22Rv1 (cell line): Measurements from ENCODE around the gene ZFHX3.

ENCODE experiments used
- ZFX ChIP-seq: fragments of 450-650 bp; IDR thresholded peaks from 2 replicates; pipeline ENCODE4 v1.6.1; 2017; ENCODE audit warnings: antibody characterized with exemption, borderline replicate concordance
- TF ChIP-seq, protein P1 (sequence below): fragments of 450-650 bp; IDR thresholded peaks from 2 replicates; pipeline ENCODE4 v1.5.1; 2017; ENCODE audit warnings: mild to moderate bottlenecking

GRCh38 chr16:72824027-72824426 is 223.9 kb downstream of the ZFHX3 start:
- TF ChIP-seq, protein P1, sequence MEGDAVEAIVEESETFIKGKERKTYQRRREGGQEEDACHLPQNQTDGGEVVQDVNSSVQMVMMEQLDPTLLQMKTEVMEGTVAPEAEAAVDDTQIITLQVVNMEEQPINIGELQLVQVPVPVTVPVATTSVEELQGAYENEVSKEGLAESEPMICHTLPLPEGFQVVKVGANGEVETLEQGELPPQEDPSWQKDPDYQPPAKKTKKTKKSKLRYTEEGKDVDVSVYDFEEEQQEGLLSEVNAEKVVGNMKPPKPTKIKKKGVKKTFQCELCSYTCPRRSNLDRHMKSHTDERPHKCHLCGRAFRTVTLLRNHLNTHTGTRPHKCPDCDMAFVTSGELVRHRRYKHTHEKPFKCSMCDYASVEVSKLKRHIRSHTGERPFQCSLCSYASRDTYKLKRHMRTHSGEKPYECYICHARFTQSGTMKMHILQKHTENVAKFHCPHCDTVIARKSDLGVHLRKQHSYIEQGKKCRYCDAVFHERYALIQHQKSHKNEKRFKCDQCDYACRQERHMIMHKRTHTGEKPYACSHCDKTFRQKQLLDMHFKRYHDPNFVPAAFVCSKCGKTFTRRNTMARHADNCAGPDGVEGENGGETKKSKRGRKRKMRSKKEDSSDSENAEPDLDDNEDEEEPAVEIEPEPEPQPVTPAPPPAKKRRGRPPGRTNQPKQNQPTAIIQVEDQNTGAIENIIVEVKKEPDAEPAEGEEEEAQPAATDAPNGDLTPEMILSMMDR: no peak
- no peak for TF ChIP-seq ZFX
